Right forelimb (tissue), 1 donor: ENCODE results near the gene VAV2.
A peak's percentile ranks its signal among the peaks of the same experiment; 100 is the strongest.

ENCODE experiments used
- DNase-seq: peaks from one replicate; pipeline ENCODE4 v3.0.0-alpha.2; 2018

Gene VAV2

DNA sequence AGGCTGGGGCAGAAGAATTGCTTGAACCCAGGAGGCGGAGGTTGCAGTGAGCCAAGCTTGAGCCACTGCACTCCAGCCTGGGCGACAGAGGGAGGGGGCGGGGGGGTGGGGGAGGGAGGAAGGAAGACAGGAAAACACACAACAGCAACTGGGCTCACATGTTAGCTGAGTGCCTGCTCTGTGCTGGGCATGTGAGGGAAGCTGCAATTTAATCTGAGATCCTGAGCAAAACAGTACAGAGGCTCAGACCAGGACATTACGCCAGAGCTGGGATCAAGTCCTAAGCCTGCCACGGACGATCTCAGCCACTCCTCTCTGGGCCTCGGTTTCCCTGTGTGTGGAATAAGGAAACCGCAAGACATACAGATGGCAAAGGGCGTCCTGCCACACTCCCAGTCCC lies 119.1 kb downstream of the VAV2 start:
- no peak for DNase-seq

DNA sequence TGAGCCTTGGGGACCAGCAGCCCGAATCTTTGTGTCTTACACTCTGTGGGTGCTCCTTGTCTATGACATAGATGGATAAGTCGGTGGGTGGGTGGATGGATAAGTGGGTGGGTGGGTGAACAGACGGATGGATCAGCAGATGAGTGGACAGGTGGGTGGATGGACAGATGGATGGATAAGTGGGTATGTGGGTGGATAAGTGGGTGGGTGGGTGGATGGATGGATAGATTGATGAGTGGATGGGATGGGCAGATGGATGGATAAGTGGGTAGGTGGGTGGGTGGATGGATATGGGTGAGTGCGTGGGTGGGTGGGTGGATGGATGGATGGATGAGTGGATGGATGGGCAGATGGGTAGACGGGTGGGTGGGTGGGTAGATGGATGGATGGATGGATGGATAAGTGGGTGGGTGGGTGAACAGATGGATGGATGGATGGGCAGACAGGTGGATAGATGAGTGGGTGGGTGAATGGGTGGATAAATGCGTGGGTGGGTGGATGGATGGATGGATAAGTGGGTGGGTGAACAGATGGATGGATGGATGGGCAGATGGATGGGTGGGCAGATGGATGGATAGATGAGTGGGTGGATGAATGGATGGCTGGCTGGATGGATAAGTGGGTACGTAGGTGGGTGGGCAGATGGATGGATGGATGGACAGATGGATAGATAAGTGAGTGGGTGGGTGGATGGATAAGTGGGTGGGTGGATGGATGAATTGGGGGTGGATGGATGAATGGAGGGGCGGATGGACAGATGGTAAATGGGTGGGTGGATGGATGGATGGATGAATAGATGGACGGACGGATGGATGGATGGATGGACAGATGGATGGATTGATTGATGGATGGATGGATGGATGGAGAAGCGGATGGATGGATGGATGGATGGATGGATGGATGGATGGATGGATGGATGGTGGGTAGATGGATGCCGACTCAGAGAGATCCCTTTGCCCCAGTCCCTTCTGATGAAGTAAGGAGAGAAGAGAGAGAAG lies 121.2 kb downstream of the VAV2 start:
- DNase-seq, result no peak

DNA sequence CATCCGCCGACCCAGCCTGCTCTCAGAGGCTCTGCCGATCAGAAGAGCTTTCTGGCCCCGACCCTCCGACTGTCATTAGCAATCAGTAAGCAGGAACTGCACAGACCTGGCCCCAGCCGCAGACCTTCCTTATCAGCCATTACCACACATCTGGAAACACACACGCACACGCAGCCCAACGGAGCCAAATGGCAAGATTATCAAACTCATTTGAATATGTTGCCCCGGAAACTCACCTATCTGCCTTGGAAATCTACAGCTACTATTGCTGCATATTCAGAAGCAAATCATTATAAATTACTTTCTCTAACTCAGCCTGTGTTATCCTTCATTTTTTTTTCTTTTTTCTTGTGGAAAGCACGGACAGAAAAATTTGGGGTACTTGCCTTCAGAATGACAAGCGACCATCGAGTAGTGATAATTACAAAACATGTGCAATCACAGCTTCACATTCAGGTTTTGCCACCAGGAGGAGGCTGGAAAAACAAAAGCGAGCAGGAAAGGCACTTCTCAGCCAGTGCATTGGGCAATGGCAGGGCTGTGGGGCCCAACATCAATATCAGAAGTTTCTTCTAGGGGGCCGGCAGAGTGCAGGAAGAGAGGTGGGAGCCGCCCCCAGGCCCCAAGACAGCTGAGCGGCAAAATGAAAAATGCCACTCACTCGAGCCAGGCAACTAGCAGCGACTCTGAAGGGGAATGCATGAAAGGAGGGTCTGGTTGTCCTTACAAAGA lies 122.3 kb downstream of the VAV2 start:
- DNase-seq, result no peak

DNA sequence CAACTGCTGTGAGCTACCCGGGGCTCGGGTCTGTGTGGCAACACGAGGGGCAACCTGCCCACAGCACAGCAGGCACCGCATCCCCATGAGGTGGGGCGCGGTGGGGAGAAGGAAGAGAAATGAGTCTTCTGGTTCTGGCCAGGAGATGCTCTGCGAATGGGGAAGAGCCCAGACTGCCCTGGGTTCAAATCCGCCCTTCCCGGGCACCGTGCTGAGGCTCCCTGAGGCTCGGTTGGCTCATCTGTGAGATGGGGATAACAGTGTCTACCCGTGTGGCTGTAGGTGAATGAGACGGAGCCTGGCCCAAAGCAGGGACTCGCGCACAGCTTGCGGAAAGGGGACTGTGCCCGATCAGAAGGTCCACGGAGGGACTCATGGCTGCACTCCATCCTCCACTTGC lies 123.9 kb downstream of the VAV2 start:
- no peak for DNase-seq

DNA sequence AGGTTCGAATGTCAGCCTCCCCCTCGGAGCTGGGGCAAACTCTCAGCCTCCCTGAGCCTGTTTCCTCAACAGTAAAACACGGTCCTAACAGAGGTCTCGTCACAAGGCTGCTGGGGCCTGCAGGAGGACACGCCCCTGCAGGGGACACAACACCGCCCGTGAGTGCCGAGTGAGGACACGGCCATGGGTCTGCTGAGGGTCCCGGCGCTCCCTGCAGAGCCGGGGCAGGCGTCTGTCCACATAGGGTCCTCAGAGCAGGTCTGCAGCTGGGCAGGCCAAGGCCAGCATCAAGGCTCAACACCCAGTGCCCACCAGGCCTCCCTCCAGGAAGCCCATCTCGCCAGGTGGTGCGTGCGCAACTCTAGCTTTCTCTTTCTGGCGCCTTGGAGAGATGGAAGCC lies 125.2 kb downstream of the VAV2 start:
- no peak for DNase-seq

DNA sequence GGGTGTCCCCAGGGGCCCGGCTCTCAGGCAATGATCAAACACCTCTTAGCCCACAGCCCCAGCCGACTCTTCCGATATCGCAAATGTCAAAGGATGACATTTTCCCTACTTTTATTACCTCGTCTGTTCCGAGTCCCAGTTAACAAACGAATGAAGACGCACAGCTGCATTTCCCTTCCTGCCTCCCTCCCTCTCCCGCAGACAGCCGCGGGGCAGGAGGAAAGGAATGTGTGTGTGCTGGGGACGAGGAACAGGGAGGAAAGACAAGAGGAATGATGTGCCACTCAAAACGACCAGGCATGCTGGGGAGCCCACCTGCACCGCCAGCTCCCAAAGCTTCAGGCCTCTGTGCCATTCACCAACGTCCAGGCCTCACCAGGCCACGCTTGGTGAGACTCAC lies 128.1 kb downstream of the VAV2 start:
- DNase-seq, result no peak

DNA sequence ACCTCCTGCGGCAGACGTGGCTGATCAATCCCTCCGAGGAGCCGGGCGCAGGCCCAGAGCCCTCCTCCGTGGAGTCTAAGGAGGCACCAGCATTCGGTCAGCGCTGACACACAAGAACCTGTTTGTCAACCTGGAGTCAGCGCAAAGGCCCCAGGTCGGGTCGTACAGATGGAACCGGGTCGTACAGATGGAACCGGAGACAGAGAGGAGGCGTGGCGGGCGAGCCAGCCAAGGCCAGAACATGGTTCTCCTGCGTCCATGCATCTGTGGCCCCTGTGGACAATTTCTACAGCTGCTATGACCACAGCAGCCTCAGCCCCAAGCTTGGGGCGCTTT lies 128.9 kb downstream of the VAV2 start:
- DNase-seq, result no peak

DNA sequence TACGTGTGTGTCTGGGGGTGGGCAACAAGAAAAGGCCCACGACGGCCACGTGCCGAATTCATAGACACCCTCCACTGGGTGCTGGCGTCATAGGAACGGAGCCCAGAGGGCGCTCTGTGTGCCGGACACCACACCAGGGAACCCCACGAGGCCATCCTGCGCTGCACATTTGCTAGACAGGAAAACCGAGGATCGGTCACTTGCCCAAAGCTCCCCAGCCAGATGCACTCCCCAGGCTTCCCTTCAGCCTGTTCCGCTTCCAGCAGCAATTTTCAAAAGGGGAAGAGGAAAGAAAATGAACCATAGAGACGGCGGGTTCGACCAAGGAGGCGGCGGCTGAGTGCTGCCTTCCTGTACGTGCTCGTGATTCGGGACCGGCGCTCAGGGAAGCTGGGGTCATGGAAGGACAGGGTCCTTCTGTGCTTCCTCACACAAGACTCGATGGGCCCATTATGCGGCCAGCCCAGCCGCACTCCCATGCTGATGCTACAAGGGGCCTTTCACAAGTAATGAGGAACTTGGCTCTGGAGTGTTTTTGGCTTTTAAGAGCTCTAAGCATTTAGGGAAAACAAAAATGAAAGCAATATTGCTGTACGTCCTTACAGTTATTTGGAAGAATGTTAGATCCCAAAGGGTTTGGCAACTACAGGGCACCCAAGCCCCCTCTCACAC lies 129.4 kb downstream of the VAV2 start:
- peak; percentile 60 for DNase-seq

DNA sequence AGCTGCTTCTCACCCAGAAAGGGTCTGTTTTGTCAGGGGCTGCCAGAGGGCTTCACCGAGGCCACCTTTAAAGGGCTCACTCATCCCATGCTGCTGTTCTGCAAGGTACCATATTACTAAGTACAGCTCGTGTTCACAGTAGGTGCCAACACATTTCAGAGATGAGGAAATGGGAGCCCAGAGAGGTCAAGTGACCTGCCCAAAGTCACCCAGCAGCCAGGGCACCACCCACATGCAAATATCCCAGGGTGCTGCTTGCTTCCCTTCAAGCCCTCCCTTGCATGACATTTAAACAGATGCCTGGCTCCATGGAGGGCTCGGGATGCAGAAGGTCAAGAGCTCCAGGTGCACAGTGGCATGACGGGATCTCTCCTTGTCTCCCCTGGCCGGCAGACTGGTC lies 130.4 kb downstream of the VAV2 start:
- DNase-seq, result no peak

DNA sequence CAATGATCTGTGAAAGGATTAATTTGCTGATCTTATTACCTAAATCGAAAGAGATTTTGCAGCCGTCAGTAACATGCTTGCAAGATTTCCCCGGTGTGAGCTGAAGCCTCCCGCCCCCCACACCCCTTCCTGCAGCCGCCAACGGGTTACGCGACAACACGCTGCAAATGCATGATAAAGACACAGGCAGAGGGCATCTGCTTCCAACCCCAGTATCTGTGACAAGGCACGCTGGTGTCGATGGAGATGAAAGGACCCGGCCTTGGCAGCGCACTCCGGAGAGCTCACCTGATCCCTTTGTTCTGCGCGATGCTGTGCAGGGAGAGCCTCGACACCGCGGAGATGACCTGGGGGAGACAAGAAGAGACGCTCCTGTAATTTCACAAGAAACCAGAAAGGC lies 131.0 kb downstream of the VAV2 start:
- DNase-seq, result no peak

DNA sequence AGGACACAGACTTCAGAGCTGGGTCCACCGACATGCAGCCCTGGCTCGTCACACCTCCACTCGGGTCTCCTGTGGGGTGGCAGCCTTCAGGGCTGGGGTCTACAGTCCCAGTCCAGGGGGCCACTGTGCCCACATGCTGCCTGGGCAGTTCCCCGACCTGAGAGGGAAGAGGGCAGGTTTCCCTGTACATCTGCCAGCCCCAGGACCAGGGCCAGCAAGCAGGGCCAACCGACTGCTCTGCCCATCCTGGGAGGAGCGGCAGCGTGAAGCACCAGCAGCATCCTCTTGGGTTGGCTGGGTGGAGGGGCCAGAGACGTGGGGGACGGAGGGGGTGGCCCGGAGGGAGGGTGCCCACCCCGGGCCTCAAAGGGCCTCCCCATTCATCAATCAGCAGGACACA lies 133.4 kb downstream of the VAV2 start:
- no peak for DNase-seq

DNA sequence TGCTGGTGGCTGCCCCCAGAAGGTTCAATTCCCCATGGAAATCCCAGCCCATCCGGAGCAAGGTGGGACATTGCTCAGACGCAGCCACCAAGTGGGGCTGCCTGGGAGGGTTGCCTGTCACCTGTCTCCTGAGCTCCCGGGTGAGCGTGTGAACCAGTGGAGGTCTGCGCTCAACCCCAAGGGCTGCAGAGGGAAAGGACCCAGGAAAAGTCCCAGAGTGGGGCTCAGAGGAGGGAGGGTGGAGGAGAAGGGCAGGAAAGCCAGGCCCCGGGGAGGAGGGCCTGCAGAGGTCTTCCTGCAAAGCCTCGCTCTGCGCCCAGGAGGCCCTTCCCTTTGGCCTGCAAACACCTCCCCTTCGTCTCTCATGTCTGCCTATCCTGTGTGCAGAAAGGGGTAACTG lies 134.5 kb downstream of the VAV2 start:
- no peak for DNase-seq

DNA sequence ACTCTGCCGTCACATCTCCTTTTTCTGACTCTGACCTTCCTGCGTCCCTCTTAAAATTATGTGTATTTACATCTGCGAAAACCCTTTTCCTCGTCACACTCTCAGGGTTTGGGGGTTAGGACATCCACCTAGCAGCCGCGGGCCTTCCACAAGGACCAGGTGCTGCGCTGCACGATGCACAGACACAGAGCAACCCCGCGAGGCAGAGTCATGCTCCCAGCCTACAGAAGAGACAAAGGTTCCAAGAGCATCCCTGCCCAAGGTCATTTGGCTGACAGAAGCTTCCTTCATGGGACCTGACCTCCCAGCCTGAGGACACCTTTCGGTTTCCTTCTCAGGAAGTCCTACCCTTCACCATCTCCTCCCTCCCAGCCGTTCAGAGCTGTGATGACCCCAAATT lies 135.3 kb downstream of the VAV2 start:
- DNase-seq, result no peak

DNA sequence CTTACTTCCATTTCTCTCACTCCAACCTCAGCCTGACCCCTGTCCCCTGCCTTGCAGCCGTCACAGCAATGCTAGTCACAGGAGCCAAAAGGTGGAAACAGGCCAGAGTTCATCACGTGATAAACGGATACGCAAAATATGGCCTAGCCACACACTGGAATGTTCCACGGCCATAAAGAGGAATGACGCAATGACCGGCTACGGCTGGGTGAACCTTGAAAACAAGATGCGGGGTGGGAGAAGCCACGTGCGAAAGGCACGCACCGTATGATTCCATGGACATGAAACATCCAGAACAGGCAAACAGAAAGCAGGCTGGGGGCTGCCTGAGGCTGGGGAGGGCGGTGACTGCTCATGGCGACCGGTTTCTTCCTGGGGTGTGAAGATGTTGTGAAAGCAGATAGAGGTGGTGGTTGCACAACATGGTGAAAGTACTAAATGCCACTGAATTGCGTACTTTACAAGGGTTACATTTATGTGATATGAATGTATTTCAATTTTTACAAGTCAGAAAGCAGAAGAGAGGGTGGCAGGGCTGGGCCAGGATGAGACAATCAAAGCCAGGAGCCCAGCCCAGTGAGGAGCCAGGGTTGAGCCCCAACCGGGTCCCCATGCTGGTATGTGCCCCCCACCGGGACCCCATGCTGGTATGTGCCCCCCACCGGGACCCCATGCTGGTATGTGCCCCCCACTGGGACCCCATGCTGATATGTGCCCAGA lies 136.2 kb downstream of the VAV2 start:
- no peak for DNase-seq

DNA sequence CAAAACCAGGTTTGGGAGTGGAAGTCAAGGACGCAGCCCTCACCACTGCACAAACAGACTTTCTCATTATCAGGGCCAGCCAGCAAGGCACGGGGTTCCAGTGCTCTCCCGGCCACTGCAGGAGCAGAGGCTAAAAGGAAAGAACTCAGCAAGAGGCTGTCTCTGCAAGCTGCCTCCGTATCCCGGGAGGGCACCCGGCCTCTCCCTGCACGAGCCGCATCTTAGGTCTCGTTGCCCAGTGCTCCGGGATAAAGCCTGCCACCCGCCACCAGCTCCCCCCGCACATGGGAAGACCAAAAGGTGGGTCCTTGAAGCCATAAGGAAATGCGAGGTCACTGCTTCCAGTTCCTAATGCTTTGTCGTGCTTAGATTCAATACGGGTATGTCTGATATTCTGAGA lies 136.8 kb downstream of the VAV2 start:
- DNase-seq, result no peak

DNA sequence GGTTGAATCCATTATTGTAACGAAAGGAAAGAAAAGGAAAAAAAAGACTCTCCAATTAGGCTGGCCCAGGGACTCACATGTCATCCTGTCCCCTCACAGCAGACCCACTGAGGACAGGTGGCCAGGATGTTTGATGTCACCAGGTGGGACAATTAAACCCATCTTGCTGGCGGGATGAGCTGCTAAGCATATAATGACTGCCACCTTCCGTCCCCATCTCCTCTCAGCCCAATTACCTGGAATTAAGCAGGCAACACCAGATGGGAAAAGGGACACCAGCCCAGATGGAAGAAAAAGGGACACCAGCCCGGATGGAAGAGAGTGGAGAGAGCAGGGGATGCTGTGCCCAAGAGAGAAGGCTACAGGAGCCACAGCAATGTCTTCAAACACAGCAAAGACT lies 137.4 kb downstream of the VAV2 start:
- DNase-seq, result no peak

DNA sequence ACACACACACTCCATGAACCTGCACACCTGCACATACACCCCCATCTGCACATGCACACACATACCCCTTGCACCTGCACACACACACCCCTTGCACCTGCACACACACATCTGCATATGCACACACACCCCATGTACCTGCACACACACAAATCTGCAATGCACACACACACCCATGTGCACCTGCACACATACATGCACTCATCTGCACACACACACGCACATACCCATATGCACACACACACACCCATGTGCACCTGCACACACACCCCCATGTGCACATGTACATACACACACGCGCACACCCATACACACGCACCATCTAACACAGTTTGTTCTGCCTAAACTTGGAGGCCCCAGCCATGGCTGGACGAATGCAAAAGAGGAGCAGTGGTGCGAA lies 138.1 kb downstream of the VAV2 start:
- no peak for DNase-seq

DNA sequence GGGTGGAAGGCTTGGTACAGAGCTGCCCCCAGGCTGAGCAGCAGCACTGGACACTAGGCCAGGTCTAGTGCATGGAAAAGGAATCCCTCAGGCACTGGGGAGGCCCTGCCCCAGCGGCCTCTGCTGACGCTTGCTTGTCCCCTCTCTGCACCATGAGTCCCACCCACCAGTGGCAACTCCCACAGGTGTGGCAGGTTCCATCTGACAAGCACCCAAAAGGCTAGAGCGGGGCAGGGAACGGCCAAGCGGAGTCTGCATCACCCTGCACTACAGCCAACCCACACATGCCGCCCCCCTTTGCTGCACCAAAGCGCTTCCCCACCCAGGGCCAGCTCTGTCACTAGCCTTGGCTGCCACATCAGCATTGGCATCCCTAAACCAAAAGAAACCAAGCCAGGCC lies 138.8 kb downstream of the VAV2 start:
- no peak for DNase-seq

DNA sequence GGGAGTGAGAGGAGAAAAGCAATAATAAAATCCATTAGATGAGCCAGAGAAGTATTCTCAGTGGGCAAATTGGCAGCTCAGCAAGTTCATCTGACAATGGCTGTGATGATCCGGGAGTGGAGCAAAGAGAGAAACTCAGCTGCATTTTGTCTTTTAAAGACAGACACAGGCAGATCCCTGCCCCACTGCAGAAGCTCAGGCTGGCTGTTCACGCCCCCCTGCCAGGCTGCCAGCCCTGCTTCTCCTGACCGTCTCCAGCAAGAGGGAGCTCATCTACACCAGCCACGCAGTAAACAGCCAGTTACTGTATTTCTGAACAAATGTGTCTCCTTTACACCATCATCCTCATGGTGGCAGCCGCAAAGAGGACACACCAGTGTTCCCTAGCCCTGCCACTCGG lies 139.7 kb downstream of the VAV2 start:
- DNase-seq, result no peak

DNA sequence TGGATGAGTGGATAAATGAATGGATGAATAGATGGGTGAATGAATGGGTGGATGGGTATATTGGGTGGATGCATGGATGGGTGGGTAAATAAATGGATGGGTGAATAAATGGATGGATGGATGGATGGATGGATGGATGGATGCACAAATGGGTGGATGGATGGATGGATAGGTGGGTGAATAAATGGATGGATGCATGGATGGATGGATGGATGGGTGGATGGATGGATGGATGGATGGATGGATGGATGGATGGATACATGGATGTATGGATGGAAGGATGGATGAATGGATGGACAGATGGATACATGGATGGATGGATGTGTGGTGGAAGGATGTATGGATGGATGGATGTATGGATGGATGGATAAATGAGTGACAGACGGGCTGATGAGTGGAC lies 140.4 kb downstream of the VAV2 start:
- DNase-seq, result no peak

DNA sequence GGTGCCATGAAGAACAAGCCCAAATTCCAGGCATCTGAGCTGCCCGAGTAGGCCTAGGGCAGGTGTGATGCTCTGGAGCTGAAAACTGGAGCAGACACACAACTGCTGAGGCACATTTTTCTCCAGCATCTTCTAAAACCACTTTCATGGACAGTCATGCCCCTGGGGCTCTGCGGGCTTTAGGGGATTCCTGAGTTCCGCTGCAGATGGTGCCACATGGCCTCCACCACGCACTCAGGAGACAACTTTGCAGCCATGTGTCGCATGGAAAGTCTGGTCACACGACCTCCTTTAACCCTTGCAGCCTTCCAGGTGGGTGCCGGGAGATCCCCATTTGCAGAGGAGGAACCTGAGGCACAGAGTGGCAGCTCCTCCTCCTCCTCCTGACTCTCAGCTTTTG lies 141.2 kb downstream of the VAV2 start:
- DNase-seq, result no peak

DNA sequence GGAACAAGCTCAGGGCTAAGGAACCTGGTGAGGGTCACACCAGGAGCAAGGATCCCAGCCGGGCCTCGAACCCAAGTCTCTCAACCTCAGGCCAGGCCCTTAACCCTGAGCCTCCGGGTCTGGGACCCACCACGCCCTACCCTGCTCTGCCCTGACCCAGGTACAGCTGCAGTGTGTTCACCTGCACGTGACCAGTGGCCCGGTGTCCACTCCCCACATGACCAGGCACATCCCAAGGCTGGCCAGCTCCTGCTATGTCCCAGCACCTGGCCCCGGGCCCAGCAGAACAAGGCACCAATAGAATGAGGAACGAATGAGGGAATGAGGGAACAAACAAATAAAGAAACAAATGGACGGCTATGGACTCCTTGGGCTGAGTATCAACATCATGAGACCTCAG lies 142.0 kb downstream of the VAV2 start:
- DNase-seq, result no peak

DNA sequence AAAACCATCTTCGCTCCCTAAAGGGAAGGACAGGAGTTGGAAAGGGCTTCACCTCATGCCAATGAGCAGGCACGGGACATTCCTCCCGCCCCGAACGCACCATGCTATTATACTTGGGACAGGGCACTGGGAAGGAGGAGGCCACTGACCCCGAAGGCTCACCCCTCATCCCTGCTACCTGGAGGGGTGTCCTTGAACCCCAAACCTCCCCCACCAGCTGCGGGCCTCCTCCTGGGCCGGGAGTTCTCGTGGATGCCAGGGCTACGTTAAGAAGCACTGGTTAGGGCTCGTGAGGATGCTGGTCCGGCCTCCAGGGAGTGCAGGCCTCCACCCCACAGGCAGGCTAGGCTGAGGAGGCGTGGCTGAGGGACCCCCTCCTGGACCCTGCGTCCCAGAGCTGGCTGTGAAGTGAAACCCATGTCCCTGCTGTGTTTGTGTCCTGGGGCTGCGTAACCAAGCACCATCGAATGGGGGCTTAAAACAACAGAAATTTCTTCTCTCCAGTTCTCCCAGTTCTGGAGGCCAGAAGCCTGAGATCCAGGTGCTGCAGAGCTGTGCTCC lies 142.9 kb downstream of the VAV2 start:
- no peak for DNase-seq
